HepG2 (cell line): ENCODE data around the gene NRSN2. TPM values are rescaled to one million over a fixed set of nuclear protein-coding genes. Genes with fewer than 3 reads are reported as not detected.
A peak's percentile ranks its signal among the peaks of the same experiment; 100 is the strongest.

ENCODE experiments used
- FOSL2 ChIP-seq: sonication (generic); formaldehyde crosslinking; IDR thresholded peaks from 2 replicates; pipeline ENCODE4 v1.4.0; 2020; ENCODE audit warnings: missing genetic modification reagents
- HOXD1 ChIP-seq: sonication (generic); formaldehyde crosslinking; IDR thresholded peaks from 2 replicates; pipeline ENCODE4 v1.5.0; 2020; ENCODE audit warnings: missing genetic modification reagents
- IRF2 ChIP-seq: IDR thresholded peaks from 2 replicates; pipeline ENCODE4 v1.6.1; 2018; ENCODE audit warnings: missing genetic modification reagents, missing compliant biosample characterization
- JUN ChIP-seq: sonication (generic); formaldehyde crosslinking; IDR thresholded peaks from 2 replicates; pipeline ENCODE4 v1.4.0; 2020; ENCODE audit warnings: mild to moderate bottlenecking, missing genetic modification reagents
- MLLT10 ChIP-seq: sonication (generic); formaldehyde crosslinking; IDR thresholded peaks from 2 replicates; pipeline ENCODE4 v1.4.0; 2020; ENCODE audit warnings: missing genetic modification reagents
- RCOR2 ChIP-seq: IDR thresholded peaks from 2 replicates; pipeline ENCODE4 v1.6.1; 2016; ENCODE audit warnings: missing biosample characterization, missing genetic modification reagents
- RXRB ChIP-seq: IDR thresholded peaks from 2 replicates; pipeline ENCODE4 v1.6.1; 2016; ENCODE audit warnings: borderline replicate concordance, missing genetic modification reagents, missing compliant biosample characterization
- SIX4 ChIP-seq: sonication (generic); formaldehyde crosslinking; IDR thresholded peaks from 2 replicates; pipeline ENCODE4 v1.4.0; 2020; ENCODE audit warnings: missing genetic modification reagents
- SP140L ChIP-seq: sonication (generic); formaldehyde crosslinking; IDR thresholded peaks from 2 replicates; pipeline ENCODE4 v1.4.0; 2020; ENCODE audit warnings: missing genetic modification reagents, borderline replicate concordance
- TAF15 ChIP-seq: fragments of 200-400 bp; formaldehyde crosslinking; IDR thresholded peaks from one replicate; pipeline ENCODE4 v1.6.1; 2018; ENCODE audit warnings: mild to moderate bottlenecking, low read depth, low read length; ENCODE audit not compliant: poor library complexity, severe bottlenecking
- ZBTB34 ChIP-seq: sonication (generic); formaldehyde crosslinking; IDR thresholded peaks from 2 replicates; pipeline ENCODE4 v1.8.0; 2022; ENCODE audit warnings: mild to moderate bottlenecking, missing genetic modification reagents
- ZFP1 ChIP-seq: IDR thresholded peaks from 2 replicates; pipeline ENCODE4 v1.6.1; 2016
- ZNF274 ChIP-seq: sonication (generic); formaldehyde crosslinking; IDR thresholded peaks from 2 replicates; pipeline ENCODE4 v1.5.1; 2020; ENCODE audit warnings: mild to moderate bottlenecking, missing genetic modification reagents
- ZNF280D ChIP-seq: sonication (generic); formaldehyde crosslinking; IDR thresholded peaks from 2 replicates; pipeline ENCODE4 v1.5.1; 2020; ENCODE audit warnings: mild to moderate bottlenecking, missing genetic modification reagents
- ZNF292 ChIP-seq: sonication (generic); formaldehyde crosslinking; IDR thresholded peaks from 2 replicates; pipeline ENCODE4 v1.8.1; 2022; ENCODE audit warnings: mild to moderate bottlenecking, low read depth, missing genetic modification reagents, borderline replicate concordance
- ZNF570 ChIP-seq: sonication (generic); formaldehyde crosslinking; IDR thresholded peaks from 2 replicates; pipeline ENCODE4 v1.4.0; 2020; ENCODE audit warnings: mild to moderate bottlenecking, missing genetic modification reagents, borderline replicate concordance
- ZNF616 ChIP-seq: sonication (generic); formaldehyde crosslinking; IDR thresholded peaks from 2 replicates; pipeline ENCODE4 v1.5.0; 2020; ENCODE audit warnings: low read depth, mild to moderate bottlenecking, missing genetic modification reagents
- ZNF674 ChIP-seq: sonication (generic); formaldehyde crosslinking; IDR thresholded peaks from 2 replicates; pipeline ENCODE4 v1.5.0; 2020; ENCODE audit warnings: low read depth, mild to moderate bottlenecking, missing genetic modification reagents
- polyA plus RNA-seq, 8 experiments: library from polyadenylated mRNA; depleted of rRNA in 3 of 8; stranded (reverse) in 7 of 8; unstranded in 1 of 8; fragments of >200 nt; fragmentation: Illumina TruSeq in 4 of 8; extraction: Trizol in 4 of 8; gene quantifications; 2 replicates each; pipeline versions ENCODE4 v1.2.1 to v1.2.3, GENCODE V29; 2011 to 2016; ENCODE audit warnings: low read depth in 4 of 8, missing spikeins in 1 of 8, mixed read lengths in 1 of 8; ENCODE audit not compliant: insufficient read depth in 1 of 8
- total RNA-seq, 5 experiments: library from RNA; depleted of rRNA; stranded (reverse); fragments of >200 nt; fragmentation: Illumina TruSeq; extraction: Trizol; gene quantifications; 2 replicates each; pipeline ENCODE4 v1.2.3, GENCODE V29; 2016; ENCODE audit warnings: low read depth in 1 of 5
- TF ChIP-seq, protein P1 (sequence below): sonication (generic); formaldehyde crosslinking; IDR thresholded peaks from 2 replicates; pipeline ENCODE4 v1.4.0; 2020; ENCODE audit warnings: missing genetic modification reagents
- TF ChIP-seq, protein P2 (sequence below): sonication (generic); formaldehyde crosslinking; conservative IDR thresholded peaks from 2 replicates; pipeline ENCODE4 v1.8.1; 2023; ENCODE audit warnings: missing genetic modification reagents
- TF ChIP-seq, protein P3 (sequence below): conservative IDR thresholded peaks from 2 replicates; pipeline ENCODE4 v1.6.1; 2018; ENCODE audit warnings: missing genetic modification reagents

The NRSN2 gene
- total and polyA plus RNA-seq, 2 of the 13 experiments (the other 11 are each of a cell fraction or from before 2014, with no cell fraction given), result 32.3 to 49.4 TPM

- TF ChIP-seq, protein P1, sequence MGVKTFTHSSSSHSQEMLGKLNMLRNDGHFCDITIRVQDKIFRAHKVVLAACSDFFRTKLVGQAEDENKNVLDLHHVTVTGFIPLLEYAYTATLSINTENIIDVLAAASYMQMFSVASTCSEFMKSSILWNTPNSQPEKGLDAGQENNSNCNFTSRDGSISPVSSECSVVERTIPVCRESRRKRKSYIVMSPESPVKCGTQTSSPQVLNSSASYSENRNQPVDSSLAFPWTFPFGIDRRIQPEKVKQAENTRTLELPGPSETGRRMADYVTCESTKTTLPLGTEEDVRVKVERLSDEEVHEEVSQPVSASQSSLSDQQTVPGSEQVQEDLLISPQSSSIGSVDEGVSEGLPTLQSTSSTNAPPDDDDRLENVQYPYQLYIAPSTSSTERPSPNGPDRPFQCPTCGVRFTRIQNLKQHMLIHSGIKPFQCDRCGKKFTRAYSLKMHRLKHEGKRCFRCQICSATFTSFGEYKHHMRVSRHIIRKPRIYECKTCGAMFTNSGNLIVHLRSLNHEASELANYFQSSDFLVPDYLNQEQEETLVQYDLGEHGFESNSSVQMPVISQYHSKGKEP (CRISPR knock-in tag), result peak; percentile 37; the same call in 1 of the 2 replicates
- TF ChIP-seq ZNF274 (CRISPR knock-in tag), result no peak; the same call in none of the 2 replicates
- TF ChIP-seq ZNF292, result peak; percentile 98
- TF ChIP-seq JUN (CRISPR knock-in tag), result peak; percentile 88
- TF ChIP-seq, protein P2, sequence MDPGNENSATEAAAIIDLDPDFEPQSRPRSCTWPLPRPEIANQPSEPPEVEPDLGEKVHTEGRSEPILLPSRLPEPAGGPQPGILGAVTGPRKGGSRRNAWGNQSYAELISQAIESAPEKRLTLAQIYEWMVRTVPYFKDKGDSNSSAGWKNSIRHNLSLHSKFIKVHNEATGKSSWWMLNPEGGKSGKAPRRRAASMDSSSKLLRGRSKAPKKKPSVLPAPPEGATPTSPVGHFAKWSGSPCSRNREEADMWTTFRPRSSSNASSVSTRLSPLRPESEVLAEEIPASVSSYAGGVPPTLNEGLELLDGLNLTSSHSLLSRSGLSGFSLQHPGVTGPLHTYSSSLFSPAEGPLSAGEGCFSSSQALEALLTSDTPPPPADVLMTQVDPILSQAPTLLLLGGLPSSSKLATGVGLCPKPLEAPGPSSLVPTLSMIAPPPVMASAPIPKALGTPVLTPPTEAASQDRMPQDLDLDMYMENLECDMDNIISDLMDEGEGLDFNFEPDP (CRISPR knock-in tag), result no peak
- TF ChIP-seq ZNF616, result peak; percentile 52; the same call in 1 of the 2 replicates
- peak; percentile 96; the same call in 1 of the 2 replicates for TF ChIP-seq ZFP1 (CRISPR knock-in tag)
- peak; percentile 89 for TF ChIP-seq FOSL2 (CRISPR knock-in tag)
- no peak; the same call in 1 of the 2 replicates for TF ChIP-seq ZNF570 (CRISPR knock-in tag)
- TF ChIP-seq MLLT10 (CRISPR knock-in tag), result no peak
- peak; percentile 40; the same call in 1 of the 2 replicates for TF ChIP-seq ZNF674
- peak; percentile 92; the same call in 1 of the 2 replicates for TF ChIP-seq ZNF280D
- TF ChIP-seq RXRB (CRISPR knock-in tag), result peak; percentile 97
- TF ChIP-seq SP140L (CRISPR knock-in tag), result peak; percentile 91; the same call in 1 of the 2 replicates
- peak; percentile 85 for TF ChIP-seq HOXD1 (CRISPR knock-in tag)
- peak; percentile 97 for TF ChIP-seq IRF2 (CRISPR knock-in tag)
- no peak for TF ChIP-seq TAF15
- TF ChIP-seq ZBTB34 (CRISPR knock-in tag), result peak; percentile 64; the same call in 1 of the 2 replicates
- peak; percentile 95 for TF ChIP-seq RCOR2 (CRISPR knock-in tag)
- no peak; the same call in none of the 2 replicates for TF ChIP-seq SIX4
- TF ChIP-seq, protein P3, sequence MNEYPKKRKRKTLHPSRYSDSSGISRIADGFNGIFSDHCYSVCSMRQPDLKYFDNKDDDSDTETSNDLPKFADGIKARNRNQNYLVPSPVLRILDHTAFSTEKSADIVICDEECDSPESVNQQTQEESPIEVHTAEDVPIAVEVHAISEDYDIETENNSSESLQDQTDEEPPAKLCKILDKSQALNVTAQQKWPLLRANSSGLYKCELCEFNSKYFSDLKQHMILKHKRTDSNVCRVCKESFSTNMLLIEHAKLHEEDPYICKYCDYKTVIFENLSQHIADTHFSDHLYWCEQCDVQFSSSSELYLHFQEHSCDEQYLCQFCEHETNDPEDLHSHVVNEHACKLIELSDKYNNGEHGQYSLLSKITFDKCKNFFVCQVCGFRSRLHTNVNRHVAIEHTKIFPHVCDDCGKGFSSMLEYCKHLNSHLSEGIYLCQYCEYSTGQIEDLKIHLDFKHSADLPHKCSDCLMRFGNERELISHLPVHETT (CRISPR knock-in tag), result peak; percentile 92
These were observed 25.0 kb downstream of the NRSN2 start (continued) for GRCh38 chr20:371755-372542.
